ENCODE data around the gene C7orf25.
A peak's percentile ranks its signal among the peaks of the same experiment; 100 is the strongest.

Gene C7orf25

GRCh38 chr7:42922017-42922753 lies 10.3 kb upstream of the C7orf25 start:
- H3K27me3 ChIP-seq (ENCODE audit: insufficient read depth, low read length) = no peaks in the 10 kb centered on the region
- H3K4me1 ChIP-seq (ENCODE audit: insufficient read depth, low read length) = no peaks in the 10 kb centered on the region
- H3K36me3 ChIP-seq (ENCODE audit: insufficient read depth, low read length) = peaks cover 85% of the 10 kb centered on the region
- no peak overlapping the region for H3K4me3 ChIP-seq (ENCODE audit: low read length)
- no peaks in the 10 kb centered on the region for H3K9me3 ChIP-seq (ENCODE audit: low read length)
- no peak overlapping the region for H2AFZ ChIP-seq (ENCODE audit: low read depth, low read length)

DNA sequence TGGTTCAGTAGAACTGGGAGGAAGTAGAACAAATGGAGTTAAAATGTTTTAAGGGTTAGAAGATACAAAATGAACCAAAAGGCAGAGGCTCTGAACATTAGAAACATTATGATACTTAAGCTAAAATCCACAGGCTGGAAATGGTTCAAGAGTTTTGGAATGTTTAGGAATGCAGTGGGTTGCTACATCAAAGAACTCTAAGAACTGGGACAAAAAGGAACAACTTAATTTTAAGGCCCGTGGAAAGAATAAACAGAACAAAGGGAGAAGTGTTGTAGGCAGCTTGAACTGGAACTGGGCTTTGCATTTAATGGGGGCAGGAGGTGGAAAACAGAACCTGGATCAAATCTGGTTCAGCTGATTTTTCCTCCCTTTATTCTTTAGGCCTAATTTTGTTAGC lies 3.5 kb upstream of the C7orf25 start:
- Histone ChIP-seq H3K27me3 (ENCODE audit: insufficient read depth, low read length) (no peaks in the 10 kb centered on the region), H3K4me1 (ENCODE audit: insufficient read depth, low read length) (peaks cover 12% of the 10 kb centered on the region), H2AFZ (ENCODE audit: low read depth, low read length) (no peak overlapping the region), H3K9me3 (ENCODE audit: low read length) (no peaks in the 10 kb centered on the region), H3K36me3 (ENCODE audit: insufficient read depth, low read length) (peaks cover 49% of the 10 kb centered on the region), H3K4me3 (ENCODE audit: low read length) (no peak overlapping the region)

DNA sequence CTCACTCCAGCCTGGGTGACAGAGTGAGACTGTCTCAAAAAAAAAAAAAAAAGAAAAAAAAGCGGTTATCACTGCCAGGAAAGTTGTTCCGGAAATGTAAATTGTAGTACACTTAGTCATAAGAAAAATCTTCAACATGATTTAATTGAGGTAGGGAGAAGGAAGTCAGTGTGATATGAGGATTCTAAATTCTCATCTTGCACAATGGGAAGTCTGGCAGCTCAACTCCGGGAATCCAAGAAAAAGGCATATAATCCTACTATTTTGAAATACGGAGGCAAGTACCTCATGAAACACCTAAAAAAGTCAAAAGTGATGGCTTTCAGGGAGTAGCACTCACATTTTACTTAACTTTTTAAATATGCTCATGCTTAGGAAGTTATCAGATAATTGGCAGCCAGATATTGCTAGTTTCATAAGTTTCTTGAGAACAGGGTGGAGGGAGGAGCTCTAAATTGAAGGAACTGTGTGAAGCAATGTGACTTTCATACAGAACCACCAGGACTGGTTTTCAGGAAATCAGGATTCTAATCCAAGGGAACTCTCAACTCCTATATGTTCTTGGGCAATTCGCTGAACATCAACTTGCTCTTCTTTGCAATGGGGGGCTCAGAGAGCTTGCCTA lies 2.7 kb upstream of the C7orf25 start:
- peaks cover 13% of the 10 kb centered on the region for H3K4me1 ChIP-seq (ENCODE audit: insufficient read depth, low read length)
- H3K36me3 ChIP-seq (ENCODE audit: insufficient read depth, low read length) = peaks cover 41% of the 10 kb centered on the region
- no peak overlapping the region for H3K4me3 ChIP-seq (ENCODE audit: low read length)

GRCh38 chr7:42914009-42914408 lies 2.1 kb upstream of the C7orf25 start:
- no peak overlapping the region for H2AFZ ChIP-seq (ENCODE audit: low read depth, low read length)
- no peak overlapping the region for H3K4me3 ChIP-seq (ENCODE audit: low read length)
- no peaks in the 10 kb centered on the region for H3K27me3 ChIP-seq (ENCODE audit: insufficient read depth, low read length)
- peaks cover 36% of the 10 kb centered on the region for H3K36me3 ChIP-seq (ENCODE audit: insufficient read depth, low read length)
- H3K4me1 ChIP-seq (ENCODE audit: insufficient read depth, low read length) = peaks cover 13% of the 10 kb centered on the region
- H3K9me3 ChIP-seq (ENCODE audit: low read length) = no peaks in the 10 kb centered on the region

More for the DNA sequence above, 2.7 kb upstream of the C7orf25 start:
- Histone ChIP-seq H3K9me3 (ENCODE audit: low read length) (no peaks in the 10 kb centered on the region), H3K27me3 (ENCODE audit: insufficient read depth, low read length) (no peaks in the 10 kb centered on the region), H2AFZ (ENCODE audit: low read depth, low read length) (no peak overlapping the region)

- Histone ChIP-seq H2AFZ (ENCODE audit: low read depth, low read length) (no peak overlapping the region), H3K27me3 (ENCODE audit: insufficient read depth, low read length) (no peaks in the 10 kb centered on the region), H3K36me3 (ENCODE audit: insufficient read depth, low read length) (peaks cover 34% of the 10 kb centered on the region), H3K9me3 (ENCODE audit: low read length) (no peaks in the 10 kb centered on the region), H3K4me1 (ENCODE audit: insufficient read depth, low read length) (peaks cover 13% of the 10 kb centered on the region), H3K4me3 (ENCODE audit: low read length) (no peak overlapping the region)
Observed at GRCh38 chr7:42913591-42913990, 1.7 kb upstream of the C7orf25 start.

DNA sequence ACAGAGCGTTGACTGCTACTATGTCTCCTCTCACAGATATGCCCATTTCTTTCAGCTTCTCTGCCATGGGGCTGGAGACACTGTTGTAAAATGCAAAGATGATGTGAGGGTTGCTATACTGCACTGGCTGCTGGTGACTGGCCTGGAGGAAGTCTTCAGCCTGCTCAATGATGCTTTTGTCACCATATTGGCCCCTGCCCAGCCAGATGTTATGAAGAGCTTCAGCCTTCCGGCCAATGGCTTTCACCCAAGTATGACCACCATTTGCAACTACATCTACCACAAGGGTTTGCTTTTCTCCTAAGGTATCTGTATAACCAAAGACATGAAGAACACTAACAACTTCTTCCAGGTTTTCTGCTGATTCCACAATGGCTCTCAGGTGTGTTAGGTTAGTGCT lies 1.6 kb downstream of the C7orf25 start:
- Histone ChIP-seq H3K4me1 (ENCODE audit: insufficient read depth, low read length) (peaks cover 13% of the 10 kb centered on the region), H3K4me3 (ENCODE audit: low read length) (peak overlapping the region; percentile 89)

GRCh38 chr7:42907316-42907715 lies 4.6 kb downstream of the C7orf25 start:
- Histone ChIP-seq H3K4me3 (ENCODE audit: low read length) (no peak overlapping the region), H3K27me3 (ENCODE audit: insufficient read depth, low read length) (no peaks in the 10 kb centered on the region), H2AFZ (ENCODE audit: low read depth, low read length) (no peak overlapping the region), H3K9me3 (ENCODE audit: low read length) (no peaks in the 10 kb centered on the region), H3K4me1 (ENCODE audit: insufficient read depth, low read length) (peaks cover 9% of the 10 kb centered on the region), H3K36me3 (ENCODE audit: insufficient read depth, low read length) (no peaks in the 10 kb centered on the region)

More for the DNA sequence above, 1.6 kb downstream of the C7orf25 start:
- Histone ChIP-seq H3K36me3 (ENCODE audit: insufficient read depth, low read length) (peaks cover 8% of the 10 kb centered on the region), H2AFZ (ENCODE audit: low read depth, low read length) (no peak overlapping the region), H3K9me3 (ENCODE audit: low read length) (no peaks in the 10 kb centered on the region), H3K27me3 (ENCODE audit: insufficient read depth, low read length) (no peaks in the 10 kb centered on the region)

DNA sequence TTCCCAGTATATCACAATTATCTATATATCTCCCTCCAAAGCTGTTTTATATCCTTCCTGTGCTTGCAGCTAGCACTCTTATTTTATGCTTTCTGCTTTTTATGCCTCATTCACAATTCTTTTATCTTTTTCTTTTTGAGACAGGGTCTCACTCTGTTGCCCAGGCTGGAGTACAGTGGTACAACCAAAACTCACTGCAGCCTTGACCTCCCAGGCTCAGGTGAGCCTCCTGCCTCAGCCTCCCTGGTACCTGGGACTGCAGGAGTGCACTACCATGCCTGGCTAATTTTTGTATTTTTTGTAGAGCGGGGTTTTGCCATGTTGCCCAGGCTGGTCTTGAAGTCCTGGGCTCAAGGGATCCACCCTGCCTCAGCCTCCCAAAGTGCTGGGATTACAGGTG lies 5.7 kb downstream of the C7orf25 start:
- Histone ChIP-seq H3K36me3 (ENCODE audit: insufficient read depth, low read length) (no peaks in the 10 kb centered on the region), H2AFZ (ENCODE audit: low read depth, low read length) (no peak overlapping the region)

GRCh38 chr7:42902331-42902730 lies 9.5 kb downstream of the C7orf25 start:
- Histone ChIP-seq H2AFZ (ENCODE audit: low read depth, low read length) (no peak overlapping the region), H3K36me3 (ENCODE audit: insufficient read depth, low read length) (no peaks in the 10 kb centered on the region), H3K4me1 (ENCODE audit: insufficient read depth, low read length) (no peaks in the 10 kb centered on the region), H3K27me3 (ENCODE audit: insufficient read depth, low read length) (no peaks in the 10 kb centered on the region), H3K4me3 (ENCODE audit: low read length) (no peak overlapping the region), H3K9me3 (ENCODE audit: low read length) (no peaks in the 10 kb centered on the region)

More for the DNA sequence above, 5.7 kb downstream of the C7orf25 start:
- Histone ChIP-seq H3K4me1 (ENCODE audit: insufficient read depth, low read length) (peaks cover 7% of the 10 kb centered on the region), H3K9me3 (ENCODE audit: low read length) (no peaks in the 10 kb centered on the region), H3K4me3 (ENCODE audit: low read length) (no peak overlapping the region), H3K27me3 (ENCODE audit: insufficient read depth, low read length) (no peaks in the 10 kb centered on the region)

DNA sequence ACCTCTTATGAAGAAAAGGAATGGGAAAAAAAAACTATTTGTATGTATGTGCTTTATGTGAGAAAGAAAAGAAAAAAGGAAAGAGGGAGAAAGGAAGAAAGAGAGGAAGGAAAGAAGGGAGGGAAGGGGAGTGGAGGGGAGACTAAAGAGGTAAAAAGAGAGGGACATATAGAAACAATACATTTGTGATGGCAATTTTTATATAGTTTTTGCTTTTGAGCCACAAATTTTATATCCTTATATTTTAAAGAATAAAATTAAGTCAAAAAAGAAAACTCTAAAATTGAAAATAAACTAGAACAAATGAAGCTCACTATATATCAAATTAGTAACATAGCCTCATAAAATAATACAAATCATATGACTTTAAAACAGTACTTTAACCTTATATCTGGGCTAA lies 11.0 kb downstream of the C7orf25 start:
- Histone ChIP-seq H2AFZ (ENCODE audit: low read depth, low read length) (no peak overlapping the region), H3K27me3 (ENCODE audit: insufficient read depth, low read length) (no peaks in the 10 kb centered on the region), H3K36me3 (ENCODE audit: insufficient read depth, low read length) (no peaks in the 10 kb centered on the region), H3K9me3 (ENCODE audit: low read length) (no peaks in the 10 kb centered on the region), H3K4me3 (ENCODE audit: low read length) (no peak overlapping the region), H3K4me1 (ENCODE audit: insufficient read depth, low read length) (no peaks in the 10 kb centered on the region)

- Histone ChIP-seq H3K27me3 (ENCODE audit: insufficient read depth, low read length) (no peaks in the 10 kb centered on the region), H3K4me3 (ENCODE audit: low read length) (no peak overlapping the region), H3K9me3 (ENCODE audit: low read length) (no peaks in the 10 kb centered on the region), H3K4me1 (ENCODE audit: insufficient read depth, low read length) (peaks cover 6% of the 10 kb centered on the region), H2AFZ (ENCODE audit: low read depth, low read length) (no peak overlapping the region), H3K36me3 (ENCODE audit: insufficient read depth, low read length) (no peaks in the 10 kb centered on the region)
Observed at GRCh38 chr7:42893346-42894240, 18.3 kb downstream of the C7orf25 start.

- no peak overlapping the region for H2AFZ ChIP-seq (ENCODE audit: low read depth, low read length)
- H3K27me3 ChIP-seq (ENCODE audit: insufficient read depth, low read length) = no peaks in the 10 kb centered on the region
- no peak overlapping the region for H3K4me3 ChIP-seq (ENCODE audit: low read length)
- peaks cover 6% of the 10 kb centered on the region for H3K4me1 ChIP-seq (ENCODE audit: insufficient read depth, low read length)
- peaks cover 4% of the 10 kb centered on the region for H3K9me3 ChIP-seq (ENCODE audit: low read length)
- no peaks in the 10 kb centered on the region for H3K36me3 ChIP-seq (ENCODE audit: insufficient read depth, low read length)
Observed at GRCh38 chr7:42886893-42887505, 24.9 kb downstream of the C7orf25 start.

- Histone ChIP-seq H3K36me3 (ENCODE audit: insufficient read depth, low read length) (no peaks in the 10 kb centered on the region), H3K27me3 (ENCODE audit: insufficient read depth, low read length) (no peaks in the 10 kb centered on the region), H2AFZ (ENCODE audit: low read depth, low read length) (no peak overlapping the region), H3K4me1 (ENCODE audit: insufficient read depth, low read length) (peaks cover 6% of the 10 kb centered on the region), H3K4me3 (ENCODE audit: low read length) (no peak overlapping the region), H3K9me3 (ENCODE audit: low read length) (peaks cover 4% of the 10 kb centered on the region)
Observed at GRCh38 chr7:42886129-42886528, 25.7 kb downstream of the C7orf25 start.
